Fibroblast of lung (primary cell): ENCODE results near the gene SEMA7A.

Experiments used
- EZH2 ChIP-seq: IDR thresholded peaks from 2 replicates; pipeline ENCODE4 v1.5.1; 2012; ENCODE audit warnings: low read length, control low read depth, mild to moderate bottlenecking; ENCODE audit errors: missing control alignments
- TF ChIP-seq, protein P1 (sequence below), 2 donors: IDR thresholded peaks in 1 of 2; conservative IDR thresholded peaks in 1 of 2; 1 replicate in 1 of 2; 2 replicates in 1 of 2; pipeline ENCODE4 v1.5.1; 2011 to 2012; ENCODE audit warnings: low read length in 2 of 2, control low read depth in 1 of 2, inconsistent platforms in 1 of 2, low read depth in 1 of 2, mild to moderate bottlenecking in 1 of 2

DNA sequence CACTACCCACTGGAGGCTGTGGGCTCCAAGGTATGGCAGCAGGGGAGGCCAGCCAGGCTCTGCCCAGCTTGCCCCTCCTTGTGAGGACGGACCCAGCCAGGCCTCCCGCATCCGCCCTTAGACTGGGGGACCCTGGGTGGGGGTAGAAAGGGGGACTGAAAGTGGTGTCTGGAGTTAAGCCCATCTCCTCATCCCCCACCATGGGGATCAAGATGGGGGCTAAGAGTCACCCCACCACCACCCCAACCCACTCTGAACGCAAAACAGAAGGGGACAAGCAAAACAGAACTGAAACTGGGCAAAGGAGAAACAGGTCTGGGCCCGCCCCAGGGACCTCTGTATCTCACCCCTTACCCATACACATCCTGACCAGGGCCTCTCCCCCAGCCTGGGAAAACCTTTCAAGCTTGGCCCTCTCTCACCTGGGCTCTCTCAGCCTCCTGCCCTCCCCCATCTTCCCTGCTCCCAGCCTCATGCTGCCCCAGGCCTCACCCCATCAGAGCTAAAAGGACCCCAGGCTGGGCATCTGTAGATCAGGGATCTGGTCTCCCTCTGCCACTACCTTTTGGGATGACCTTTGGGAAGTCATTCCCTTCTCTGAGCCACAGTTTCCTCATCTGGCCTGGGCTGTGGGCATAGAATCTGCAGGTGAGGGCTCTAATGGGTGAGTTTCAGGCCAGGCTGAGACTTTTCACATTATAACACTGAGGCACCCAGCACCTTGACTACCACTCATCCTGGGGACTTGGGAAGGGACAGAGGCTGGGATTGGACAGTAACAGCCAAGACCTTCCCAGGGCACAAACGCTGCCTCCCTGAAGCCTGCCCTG, 36.3 kb downstream of the SEMA7A start:
- TF ChIP-seq, protein P1, sequence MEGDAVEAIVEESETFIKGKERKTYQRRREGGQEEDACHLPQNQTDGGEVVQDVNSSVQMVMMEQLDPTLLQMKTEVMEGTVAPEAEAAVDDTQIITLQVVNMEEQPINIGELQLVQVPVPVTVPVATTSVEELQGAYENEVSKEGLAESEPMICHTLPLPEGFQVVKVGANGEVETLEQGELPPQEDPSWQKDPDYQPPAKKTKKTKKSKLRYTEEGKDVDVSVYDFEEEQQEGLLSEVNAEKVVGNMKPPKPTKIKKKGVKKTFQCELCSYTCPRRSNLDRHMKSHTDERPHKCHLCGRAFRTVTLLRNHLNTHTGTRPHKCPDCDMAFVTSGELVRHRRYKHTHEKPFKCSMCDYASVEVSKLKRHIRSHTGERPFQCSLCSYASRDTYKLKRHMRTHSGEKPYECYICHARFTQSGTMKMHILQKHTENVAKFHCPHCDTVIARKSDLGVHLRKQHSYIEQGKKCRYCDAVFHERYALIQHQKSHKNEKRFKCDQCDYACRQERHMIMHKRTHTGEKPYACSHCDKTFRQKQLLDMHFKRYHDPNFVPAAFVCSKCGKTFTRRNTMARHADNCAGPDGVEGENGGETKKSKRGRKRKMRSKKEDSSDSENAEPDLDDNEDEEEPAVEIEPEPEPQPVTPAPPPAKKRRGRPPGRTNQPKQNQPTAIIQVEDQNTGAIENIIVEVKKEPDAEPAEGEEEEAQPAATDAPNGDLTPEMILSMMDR (conservative IDR thresholded peaks at IDR 0.05 in 1 of 2, IDR thresholded peaks at IDR 0.05 in 1 of 2; ENCODE audit: low read depth in 1 of 2, low read length in 2 of 2): no peak
- no peak for TF ChIP-seq EZH2
